Measurements from ENCODE around the gene CDH4.
"Not testable (repeated sequence)": the region's sequence is repeated elsewhere in the genome, so short reads cannot be mapped to it uniquely, and the experiment has no call there.

The CDH4 gene

GRCh38 chr20:61979090-61979489 is 727.0 kb downstream of the CDH4 start:
- no peak for DNase-seq

DNA sequence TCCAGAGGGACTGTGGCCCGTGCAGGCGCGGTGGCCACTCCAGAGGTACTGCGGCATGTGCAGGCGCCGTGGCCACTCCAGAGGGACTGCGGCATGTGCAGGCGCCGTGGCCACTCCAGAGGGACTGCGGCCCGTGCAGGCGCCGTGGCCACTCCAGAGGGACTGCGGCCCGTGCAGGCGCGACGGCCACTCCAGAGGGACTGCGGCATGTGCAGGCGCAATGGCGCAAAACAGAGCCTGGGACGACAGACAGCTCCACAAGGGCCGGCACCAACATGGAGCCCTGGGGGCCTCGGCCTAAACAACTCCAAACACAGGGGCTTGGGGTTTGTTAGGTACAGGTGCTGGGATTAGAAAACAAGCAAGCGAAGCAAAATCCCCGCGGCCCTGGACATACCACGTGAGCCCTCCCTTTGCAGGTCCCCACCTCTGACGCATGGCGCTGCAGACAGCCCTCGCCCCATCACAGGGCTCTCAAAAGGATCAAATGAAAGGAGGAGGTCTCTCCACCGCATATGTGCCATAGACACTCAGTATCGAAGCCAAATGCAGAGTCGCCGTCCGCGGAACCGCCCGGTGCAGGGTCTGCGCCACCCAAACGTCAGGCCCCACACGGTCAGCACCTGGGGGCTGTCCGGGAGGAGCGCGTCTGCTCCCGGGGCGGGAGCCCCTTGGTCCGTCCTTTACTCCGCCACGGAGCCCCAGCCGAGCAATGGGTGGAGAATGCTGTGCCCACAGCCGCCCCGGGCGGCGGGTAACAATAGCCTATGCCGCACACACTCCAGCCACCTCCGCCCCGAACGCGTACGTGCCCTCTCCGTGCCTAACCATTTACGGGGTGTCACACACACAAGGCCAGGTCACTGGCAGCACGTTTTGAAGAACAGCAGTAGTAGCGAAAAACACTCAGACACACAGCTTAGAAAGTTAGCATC is 727.9 kb downstream of the CDH4 start:
- no peak for DNase-seq

DNA sequence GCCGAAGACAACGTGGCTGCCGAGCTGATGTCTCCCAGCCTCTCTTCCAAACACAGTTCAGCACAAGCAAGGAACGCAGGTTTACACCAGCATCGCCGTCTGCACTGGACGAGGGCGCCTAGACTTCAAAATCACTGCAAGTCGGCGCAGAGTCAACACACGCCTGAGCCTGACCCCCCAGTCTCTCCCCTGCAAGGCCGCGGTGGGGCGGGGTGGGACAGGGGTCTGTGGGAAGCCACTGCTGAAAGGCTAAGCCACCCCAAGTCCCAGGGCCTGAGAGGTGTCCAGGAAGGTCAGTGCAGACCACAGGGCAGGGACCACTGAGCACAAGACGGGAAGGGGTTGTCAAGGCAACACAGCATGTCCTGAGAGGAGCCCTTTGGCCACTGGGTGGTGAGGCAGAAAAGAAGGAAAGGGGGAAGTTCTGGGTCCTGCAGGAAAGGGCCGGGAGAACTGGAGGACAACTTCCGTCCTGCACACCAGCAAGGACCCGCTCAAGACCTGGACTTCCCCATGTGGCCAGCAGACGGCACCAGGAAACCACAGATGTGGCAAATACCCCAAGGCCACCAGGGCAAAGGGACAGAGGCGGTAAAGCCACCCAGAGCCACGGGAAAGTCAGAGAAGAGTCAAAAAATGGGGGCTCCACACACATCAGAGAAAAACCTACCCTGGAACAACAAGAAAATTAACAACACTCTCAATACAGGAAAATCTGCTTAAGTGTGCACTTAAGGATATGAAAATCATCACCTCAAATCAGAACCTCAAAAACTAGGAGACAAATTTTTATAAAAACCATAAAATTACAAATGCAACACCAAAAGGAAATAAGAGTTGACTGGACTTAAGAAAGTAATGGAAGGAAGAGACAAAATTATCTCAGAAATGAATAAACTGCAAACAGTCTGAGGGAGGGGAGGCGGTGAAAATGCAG is 728.9 kb downstream of the CDH4 start:
- DNase-seq: peak; percentile 83

- DNase-seq: not testable (repeated sequence)
Observed at GRCh38 chr20:61981691-61982090, 729.6 kb downstream of the CDH4 start.

GRCh38 chr20:61982191-61982950 is 730.3 kb downstream of the CDH4 start:
- DNase-seq: no peak

DNA sequence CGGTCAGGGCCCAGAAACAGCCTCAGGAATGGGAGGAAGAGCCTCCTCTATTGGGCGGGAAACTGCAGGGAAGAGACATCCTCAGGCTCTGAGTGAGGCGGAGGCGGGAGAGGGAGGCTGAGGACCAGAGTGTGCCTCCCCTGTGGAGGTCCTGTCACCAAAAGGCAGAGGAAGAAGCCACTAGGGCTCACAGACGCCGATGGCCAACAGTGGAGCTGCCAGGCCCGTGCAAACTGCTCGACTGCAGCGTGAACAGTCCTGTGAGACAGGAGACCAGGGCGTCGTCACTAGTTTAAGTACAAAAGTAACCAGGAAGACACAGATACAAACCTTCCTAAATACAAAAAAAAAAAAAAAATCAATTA is 730.9 kb downstream of the CDH4 start:
- no peak for DNase-seq

GRCh38 chr20:61983965-61984364 is 731.9 kb downstream of the CDH4 start:
- DNase-seq: no peak

GRCh38 chr20:61984431-61984830 is 732.4 kb downstream of the CDH4 start:
- DNase-seq: not testable (repeated sequence)

GRCh38 chr20:61985096-61985495 is 733.0 kb downstream of the CDH4 start:
- no peak for DNase-seq

GRCh38 chr20:61986762-61987321 is 734.8 kb downstream of the CDH4 start:
- no peak for DNase-seq

DNA sequence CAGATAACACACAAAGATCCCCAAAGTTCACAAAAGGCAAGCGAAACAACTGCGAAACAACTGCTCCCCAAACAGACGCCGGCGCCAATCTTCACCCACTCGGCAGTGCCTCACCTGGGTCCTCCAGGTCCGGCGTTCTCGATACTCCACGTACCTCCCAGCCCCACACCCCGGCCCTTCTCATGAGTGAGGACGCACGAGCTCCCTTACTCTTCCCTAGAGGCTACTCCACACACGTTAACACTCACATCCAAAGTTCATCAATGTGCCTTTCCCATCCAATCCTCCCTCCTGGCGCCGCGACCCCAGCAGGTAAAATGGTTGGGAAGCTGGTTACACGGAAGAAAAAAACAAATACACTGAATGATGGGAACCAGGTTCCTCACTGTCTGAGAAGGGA is 736.6 kb downstream of the CDH4 start:
- no peak for DNase-seq

- DNase-seq: no peak
Observed at GRCh38 chr20:61989741-61990140, 737.7 kb downstream of the CDH4 start.
